Measurements from ENCODE around the gene PKM. TPM values are rescaled to one million over a fixed set of nuclear protein-coding genes. Genes with fewer than 3 reads are reported as not detected.

Gene PKM
- total and polyA plus RNA-seq, 4 donors: 12.9 to 61.2 (median 29.7) TPM

DNA sequence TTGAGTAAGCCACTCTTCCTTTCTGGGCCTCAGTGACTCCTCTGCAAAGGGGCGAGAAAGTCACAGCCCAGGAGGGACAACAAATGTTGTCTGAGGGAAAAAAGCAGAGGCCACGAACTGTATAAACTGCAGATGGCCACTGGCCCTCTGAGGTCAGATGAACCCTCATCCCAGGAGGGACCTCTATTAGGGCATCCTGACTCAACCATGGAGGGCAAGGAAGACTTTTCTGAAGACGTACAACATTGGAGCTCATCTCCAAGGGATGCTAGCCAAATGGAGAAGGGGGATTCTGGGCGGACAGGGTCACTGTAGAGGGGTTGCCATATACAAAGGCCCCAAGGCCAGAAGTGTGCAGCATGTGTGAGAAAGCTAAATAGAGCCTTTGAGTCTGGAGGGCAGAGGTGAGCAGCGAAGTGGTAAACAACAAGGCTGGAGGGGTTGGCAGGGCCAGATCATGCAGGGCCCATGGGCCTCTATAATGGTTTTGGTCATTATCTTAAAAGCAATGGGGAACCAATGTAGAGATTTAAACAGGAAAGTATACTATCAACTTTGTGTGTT is 50.1 kb downstream of the PKM start:
- DNase-seq (ENCODE audit: low spot score): no peak
- Histone ChIP-seq H3K9ac (ENCODE audit: low read depth in 1 of 2, low read length in 2 of 2) (no peak overlapping the region), H3K27ac (ENCODE audit: low read depth in 1 of 2, low read length in 2 of 2) (no peak overlapping the region)

DNA sequence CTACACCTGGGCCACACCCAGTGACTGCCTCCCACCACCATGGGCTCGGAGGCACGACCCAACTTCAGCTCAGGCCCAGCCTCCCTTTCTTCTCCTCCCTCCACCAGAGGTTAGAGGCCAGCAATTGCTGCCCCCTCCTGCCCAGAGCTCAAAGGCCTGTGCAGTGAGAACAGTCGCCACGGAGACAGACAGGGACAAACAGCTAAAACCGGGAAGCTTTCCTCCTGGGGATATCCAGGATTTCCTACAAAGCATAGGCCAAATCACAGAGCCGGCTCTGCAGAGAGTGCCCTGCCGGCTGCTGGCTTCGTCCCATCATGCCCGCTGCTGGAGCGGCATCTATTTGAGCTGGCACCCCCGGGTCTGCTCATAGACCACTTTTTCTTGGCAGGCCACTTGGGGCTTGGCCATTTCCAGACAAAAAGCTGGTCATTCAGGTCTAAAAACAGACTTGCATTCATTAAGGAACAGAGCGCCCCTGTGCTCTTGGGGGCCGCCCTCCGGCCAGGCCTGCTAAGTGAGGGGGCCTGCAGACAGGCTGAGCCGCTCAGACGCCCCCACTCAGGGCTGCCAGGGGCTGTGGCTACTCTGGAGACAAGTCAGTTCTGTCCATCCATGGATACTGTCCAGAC is 50.9 kb downstream of the PKM start:
- no peaks in the 10 kb centered on the region for H3K9me3 ChIP-seq (ENCODE audit: control insufficient read depth in 4 of 4, low read length in 3 of 4)
- TF ChIP-seq YY1 (IDR thresholded peaks at IDR 0.05): no peak
- TF ChIP-seq, protein P1, sequence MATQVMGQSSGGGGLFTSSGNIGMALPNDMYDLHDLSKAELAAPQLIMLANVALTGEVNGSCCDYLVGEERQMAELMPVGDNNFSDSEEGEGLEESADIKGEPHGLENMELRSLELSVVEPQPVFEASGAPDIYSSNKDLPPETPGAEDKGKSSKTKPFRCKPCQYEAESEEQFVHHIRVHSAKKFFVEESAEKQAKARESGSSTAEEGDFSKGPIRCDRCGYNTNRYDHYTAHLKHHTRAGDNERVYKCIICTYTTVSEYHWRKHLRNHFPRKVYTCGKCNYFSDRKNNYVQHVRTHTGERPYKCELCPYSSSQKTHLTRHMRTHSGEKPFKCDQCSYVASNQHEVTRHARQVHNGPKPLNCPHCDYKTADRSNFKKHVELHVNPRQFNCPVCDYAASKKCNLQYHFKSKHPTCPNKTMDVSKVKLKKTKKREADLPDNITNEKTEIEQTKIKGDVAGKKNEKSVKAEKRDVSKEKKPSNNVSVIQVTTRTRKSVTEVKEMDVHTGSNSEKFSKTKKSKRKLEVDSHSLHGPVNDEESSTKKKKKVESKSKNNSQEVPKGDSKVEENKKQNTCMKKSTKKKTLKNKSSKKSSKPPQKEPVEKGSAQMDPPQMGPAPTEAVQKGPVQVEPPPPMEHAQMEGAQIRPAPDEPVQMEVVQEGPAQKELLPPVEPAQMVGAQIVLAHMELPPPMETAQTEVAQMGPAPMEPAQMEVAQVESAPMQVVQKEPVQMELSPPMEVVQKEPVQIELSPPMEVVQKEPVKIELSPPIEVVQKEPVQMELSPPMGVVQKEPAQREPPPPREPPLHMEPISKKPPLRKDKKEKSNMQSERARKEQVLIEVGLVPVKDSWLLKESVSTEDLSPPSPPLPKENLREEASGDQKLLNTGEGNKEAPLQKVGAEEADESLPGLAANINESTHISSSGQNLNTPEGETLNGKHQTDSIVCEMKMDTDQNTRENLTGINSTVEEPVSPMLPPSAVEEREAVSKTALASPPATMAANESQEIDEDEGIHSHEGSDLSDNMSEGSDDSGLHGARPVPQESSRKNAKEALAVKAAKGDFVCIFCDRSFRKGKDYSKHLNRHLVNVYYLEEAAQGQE (IDR thresholded peaks at IDR 0.05): no peak
- TF ChIP-seq FOXA2 (IDR thresholded peaks at IDR 0.05): no peak
- TF ChIP-seq JUND (IDR thresholded peaks at IDR 0.05): no peak
- TF ChIP-seq, protein P2, sequence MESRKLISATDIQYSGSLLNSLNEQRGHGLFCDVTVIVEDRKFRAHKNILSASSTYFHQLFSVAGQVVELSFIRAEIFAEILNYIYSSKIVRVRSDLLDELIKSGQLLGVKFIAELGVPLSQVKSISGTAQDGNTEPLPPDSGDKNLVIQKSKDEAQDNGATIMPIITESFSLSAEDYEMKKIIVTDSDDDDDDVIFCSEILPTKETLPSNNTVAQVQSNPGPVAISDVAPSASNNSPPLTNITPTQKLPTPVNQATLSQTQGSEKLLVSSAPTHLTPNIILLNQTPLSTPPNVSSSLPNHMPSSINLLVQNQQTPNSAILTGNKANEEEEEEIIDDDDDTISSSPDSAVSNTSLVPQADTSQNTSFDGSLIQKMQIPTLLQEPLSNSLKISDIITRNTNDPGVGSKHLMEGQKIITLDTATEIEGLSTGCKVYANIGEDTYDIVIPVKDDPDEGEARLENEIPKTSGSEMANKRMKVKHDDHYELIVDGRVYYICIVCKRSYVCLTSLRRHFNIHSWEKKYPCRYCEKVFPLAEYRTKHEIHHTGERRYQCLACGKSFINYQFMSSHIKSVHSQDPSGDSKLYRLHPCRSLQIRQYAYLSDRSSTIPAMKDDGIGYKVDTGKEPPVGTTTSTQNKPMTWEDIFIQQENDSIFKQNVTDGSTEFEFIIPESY (IDR thresholded peaks at IDR 0.05): no peak
- TF ChIP-seq GABPA (IDR thresholded peaks at IDR 0.05 in 1 of 2, conservative IDR thresholded peaks at IDR 0.05 in 1 of 2): no peak
- no peak for TF ChIP-seq EGR1 (IDR thresholded peaks at IDR 0.05; ENCODE audit: low read depth in 2 of 2)
- TF ChIP-seq NR2F2 (IDR thresholded peaks at IDR 0.05): no peak
- no peak for TF ChIP-seq HNF4G (IDR thresholded peaks at IDR 0.05)
- TF ChIP-seq, protein P3, sequence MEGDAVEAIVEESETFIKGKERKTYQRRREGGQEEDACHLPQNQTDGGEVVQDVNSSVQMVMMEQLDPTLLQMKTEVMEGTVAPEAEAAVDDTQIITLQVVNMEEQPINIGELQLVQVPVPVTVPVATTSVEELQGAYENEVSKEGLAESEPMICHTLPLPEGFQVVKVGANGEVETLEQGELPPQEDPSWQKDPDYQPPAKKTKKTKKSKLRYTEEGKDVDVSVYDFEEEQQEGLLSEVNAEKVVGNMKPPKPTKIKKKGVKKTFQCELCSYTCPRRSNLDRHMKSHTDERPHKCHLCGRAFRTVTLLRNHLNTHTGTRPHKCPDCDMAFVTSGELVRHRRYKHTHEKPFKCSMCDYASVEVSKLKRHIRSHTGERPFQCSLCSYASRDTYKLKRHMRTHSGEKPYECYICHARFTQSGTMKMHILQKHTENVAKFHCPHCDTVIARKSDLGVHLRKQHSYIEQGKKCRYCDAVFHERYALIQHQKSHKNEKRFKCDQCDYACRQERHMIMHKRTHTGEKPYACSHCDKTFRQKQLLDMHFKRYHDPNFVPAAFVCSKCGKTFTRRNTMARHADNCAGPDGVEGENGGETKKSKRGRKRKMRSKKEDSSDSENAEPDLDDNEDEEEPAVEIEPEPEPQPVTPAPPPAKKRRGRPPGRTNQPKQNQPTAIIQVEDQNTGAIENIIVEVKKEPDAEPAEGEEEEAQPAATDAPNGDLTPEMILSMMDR (IDR thresholded peaks at IDR 0.05; ENCODE audit: low read depth, low read length, missing input control): no peak
- no peak for TF ChIP-seq SP1 (IDR thresholded peaks at IDR 0.05)
- no peak for TF ChIP-seq RXRA (IDR thresholded peaks at IDR 0.05)
- TF ChIP-seq RAD21 (IDR thresholded peaks at IDR 0.05): no peak
- TF ChIP-seq HNF4A (conservative IDR thresholded peaks at IDR 0.05): no peak
- TF ChIP-seq, protein P4, sequence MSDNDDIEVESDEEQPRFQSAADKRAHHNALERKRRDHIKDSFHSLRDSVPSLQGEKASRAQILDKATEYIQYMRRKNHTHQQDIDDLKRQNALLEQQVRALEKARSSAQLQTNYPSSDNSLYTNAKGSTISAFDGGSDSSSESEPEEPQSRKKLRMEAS (IDR thresholded peaks at IDR 0.05): no peak
- TF ChIP-seq TAF1 (conservative IDR thresholded peaks at IDR 0.05): no peak
- TF ChIP-seq FOXA1 (IDR thresholded peaks at IDR 0.05): no peak
- TF ChIP-seq, protein P5, sequence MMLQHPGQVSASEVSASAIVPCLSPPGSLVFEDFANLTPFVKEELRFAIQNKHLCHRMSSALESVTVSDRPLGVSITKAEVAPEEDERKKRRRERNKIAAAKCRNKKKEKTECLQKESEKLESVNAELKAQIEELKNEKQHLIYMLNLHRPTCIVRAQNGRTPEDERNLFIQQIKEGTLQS (IDR thresholded peaks at IDR 0.05): no peak
- H3K27ac ChIP-seq (ENCODE audit: low read depth in 1 of 2, low read length in 2 of 2): no peak overlapping the region
- H3K27me3 ChIP-seq (ENCODE audit: control insufficient read depth in 4 of 4, insufficient read depth in 4 of 4, low read length in 3 of 4): peaks cover 0 to 6% (median 2%) of the 10 kb centered on the region in 4 donors
- 81% methylated on average over 16 of the region's 16 CpGs for WGBS
- peaks cover 0 to 8% (median 5%) of the 10 kb centered on the region in 4 donors for H3K4me1 ChIP-seq (ENCODE audit: control insufficient read depth in 4 of 4, insufficient read depth in 4 of 4, low read length in 3 of 4)
- no peak overlapping the region for H3K9ac ChIP-seq (ENCODE audit: low read depth in 1 of 2, low read length in 2 of 2)
- H3K36me3 ChIP-seq (ENCODE audit: control insufficient read depth in 4 of 4, insufficient read depth in 3 of 4, low read depth in 1 of 4, low read length in 3 of 4): no peaks in the 10 kb centered on the region
- H3K4me3 ChIP-seq (ENCODE audit: low read depth in 1 of 3, low read length in 3 of 3): no peak overlapping the region
- DNase-seq (ENCODE audit: low spot score): no peak

More for the DNA sequence above, 50.1 kb downstream of the PKM start:
- no peaks in the 10 kb centered on the region for H3K9me3 ChIP-seq (ENCODE audit: control insufficient read depth in 4 of 4, low read length in 3 of 4)
- H3K4me3 ChIP-seq (ENCODE audit: low read depth in 1 of 3, low read length in 3 of 3): no peak overlapping the region
- H3K4me1 ChIP-seq (ENCODE audit: control insufficient read depth in 4 of 4, insufficient read depth in 4 of 4, low read length in 3 of 4): peaks cover 0 to 8% (median 5%) of the 10 kb centered on the region in 4 donors
- TF ChIP-seq NR2F2 (IDR thresholded peaks at IDR 0.05) (no peak), GABPA (IDR thresholded peaks at IDR 0.05 in 1 of 2, conservative IDR thresholded peaks at IDR 0.05 in 1 of 2) (no peak), HNF4G (IDR thresholded peaks at IDR 0.05) (no peak), FOXA2 (IDR thresholded peaks at IDR 0.05) (no peak)
- TF ChIP-seq, protein P1 (IDR thresholded peaks at IDR 0.05): no peak
- peaks cover 0 to 6% (median 2%) of the 10 kb centered on the region in 4 donors for H3K27me3 ChIP-seq (ENCODE audit: control insufficient read depth in 4 of 4, insufficient read depth in 4 of 4, low read length in 3 of 4)
- H3K36me3 ChIP-seq (ENCODE audit: control insufficient read depth in 4 of 4, insufficient read depth in 3 of 4, low read depth in 1 of 4, low read length in 3 of 4): no peaks in the 10 kb centered on the region
- WGBS: 93% methylated on average over 5 of the region's 5 CpGs
